Measurements from ENCODE around the gene ARPC5.
"Not testable (repeated sequence)": the region's sequence is repeated elsewhere in the genome, so short reads cannot be mapped to it uniquely, and the experiment has no call there.

Gene ARPC5

DNA sequence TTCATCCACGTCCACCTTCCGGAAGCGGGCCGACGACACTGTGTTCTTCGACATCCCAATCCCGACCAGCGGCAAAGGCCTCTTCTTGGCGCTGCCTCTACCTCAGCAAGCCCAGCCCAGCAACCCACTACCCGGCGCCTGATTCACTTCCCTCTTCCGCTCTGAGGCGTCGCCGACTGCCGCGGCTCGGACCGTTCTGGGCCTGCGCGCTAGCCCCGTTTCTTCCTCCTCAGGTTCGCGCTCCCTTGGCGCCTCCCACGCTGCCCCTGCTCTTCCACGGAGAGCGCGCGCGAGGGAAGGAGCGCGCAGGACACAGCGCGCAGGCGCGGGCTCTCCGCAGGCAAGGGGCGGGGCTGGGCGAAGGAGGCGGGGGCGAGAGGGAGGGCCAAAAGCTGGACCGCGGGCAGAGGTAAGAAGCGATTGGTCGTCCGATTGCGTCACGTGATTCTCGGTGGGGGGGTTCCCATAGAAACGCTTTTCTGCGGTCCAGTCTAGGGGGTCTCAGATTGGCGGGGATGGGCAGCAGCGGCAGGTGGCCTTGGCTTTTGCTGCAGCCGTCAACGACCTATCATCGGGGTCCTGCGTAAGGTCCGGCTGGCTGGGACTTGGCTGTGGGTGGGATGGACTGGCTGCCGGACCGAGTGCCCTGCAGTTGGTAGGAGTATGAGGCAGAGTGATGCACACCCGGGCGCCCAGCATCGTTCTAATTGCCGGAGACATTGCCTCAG is at the start of gene ARPC5:
Gene ARPC5, minus strand, starts transcription at position 178 of the 728 bp plus-strand sequence. Its CDS starts 124 bp downstream, at position 54.
- peak; percentile 95 to 96 (median 95) for DNase-seq (ENCODE audit: low read depth in 2 of 3, low spot score in 1 of 3)

- DNase-seq (ENCODE audit: low read depth in 2 of 3, low spot score in 1 of 3) = peak in 1 of 3 donors; percentile 38
These were observed 49.6 kb upstream of the ARPC5 start for GRCh38 chr1:183685112-183685713.

GRCh38 chr1:183679363-183679762 is 43.8 kb upstream of the ARPC5 start:
- not testable (repeated sequence) for DNase-seq (ENCODE audit: low read depth in 2 of 3, low spot score in 1 of 3)

GRCh38 chr1:183678819-183679218 is 43.2 kb upstream of the ARPC5 start:
- no peak for DNase-seq (ENCODE audit: low read depth in 2 of 3, low spot score in 1 of 3)

DNA sequence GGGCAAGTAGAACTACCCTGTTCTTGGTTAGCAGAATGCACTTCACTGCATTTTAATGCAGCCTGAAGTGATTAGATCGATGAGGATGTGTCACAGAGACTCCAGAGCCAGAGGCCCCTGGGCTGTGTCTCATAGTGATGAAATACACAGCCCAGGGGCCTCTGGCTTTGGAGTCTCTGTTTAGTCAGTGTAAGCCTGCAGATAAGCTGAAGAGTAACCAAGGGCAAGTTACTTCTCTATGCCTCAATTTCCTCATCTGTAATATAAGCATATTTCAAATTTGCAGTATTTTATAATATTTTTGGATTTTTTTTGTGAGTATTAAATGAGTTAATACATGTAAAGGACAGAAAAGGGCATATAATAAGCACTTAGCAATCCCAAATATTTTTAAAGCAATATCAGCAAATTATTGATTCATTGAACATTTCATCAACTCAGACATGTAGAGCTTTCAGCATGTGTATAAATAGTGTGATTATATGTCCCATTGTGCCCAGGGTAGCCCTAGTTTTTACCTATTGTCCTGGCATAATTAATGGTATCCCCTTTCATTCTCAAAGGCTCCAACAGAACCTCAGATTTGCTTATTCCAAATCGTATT is 41.1 kb upstream of the ARPC5 start:
- no peak for DNase-seq (ENCODE audit: low read depth in 2 of 3, low spot score in 1 of 3)

DNA sequence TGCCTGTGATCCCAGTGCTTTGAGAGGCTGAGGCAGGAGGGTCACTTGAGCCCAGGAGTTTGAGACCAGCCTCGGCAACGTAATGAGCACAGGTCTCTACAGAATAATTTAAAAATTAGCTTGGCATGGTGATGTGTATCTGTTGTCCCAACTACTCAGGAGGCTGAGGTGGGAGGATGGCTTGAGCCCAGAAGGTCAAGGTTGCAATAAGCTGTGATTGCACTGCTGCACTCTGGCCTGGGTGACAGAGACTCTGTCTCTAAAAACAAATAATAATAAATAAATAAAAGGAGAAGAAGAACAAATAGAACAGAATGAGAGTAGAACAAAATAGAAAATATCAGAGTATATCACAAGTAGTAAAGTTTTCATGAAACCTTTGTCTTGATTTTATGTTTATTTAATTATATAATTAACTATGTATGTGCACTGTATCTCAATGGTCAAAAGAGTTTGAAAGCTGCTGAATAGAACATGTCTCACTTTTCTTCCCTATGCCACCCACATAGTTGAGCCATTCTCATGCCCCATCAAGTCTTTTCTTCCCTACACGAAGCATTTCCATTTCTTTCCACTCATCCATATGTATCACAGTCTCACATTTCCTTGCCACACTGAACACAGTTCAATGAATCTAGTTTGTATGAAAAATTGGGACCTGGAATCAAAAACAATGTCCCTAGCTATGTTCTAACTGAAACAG is 40.5 kb upstream of the ARPC5 start:
- DNase-seq (ENCODE audit: low read depth in 2 of 3, low spot score in 1 of 3) = no peak

DNA sequence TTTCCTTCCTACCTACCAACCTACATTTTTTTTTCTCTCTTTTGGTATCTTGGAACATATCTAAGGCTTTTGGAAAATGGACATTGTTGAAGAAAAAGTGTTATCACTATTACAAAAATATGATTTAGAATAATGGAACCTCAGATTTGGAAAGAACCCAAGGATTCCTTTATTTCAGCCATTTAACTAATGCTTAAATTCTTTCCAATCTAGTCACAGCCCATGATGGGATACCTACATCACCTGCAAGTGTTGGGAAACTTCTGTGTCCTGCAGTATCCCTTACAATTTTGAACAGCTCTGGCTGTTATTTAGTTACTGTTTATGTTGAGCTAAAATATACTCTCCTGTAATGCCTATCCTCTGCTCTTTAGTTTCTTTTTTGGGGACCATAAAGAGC is 39.8 kb upstream of the ARPC5 start:
- no peak for DNase-seq (ENCODE audit: low read depth in 2 of 3, low spot score in 1 of 3)

GRCh38 chr1:183674886-183675285 is 39.3 kb upstream of the ARPC5 start:
- DNase-seq (ENCODE audit: low read depth in 2 of 3, low spot score in 1 of 3) = no peak

GRCh38 chr1:183674339-183674738 is 38.8 kb upstream of the ARPC5 start:
- no peak for DNase-seq (ENCODE audit: low read depth in 2 of 3, low spot score in 1 of 3)

- no peak for DNase-seq (ENCODE audit: low read depth in 2 of 3, low spot score in 1 of 3)
These were observed 38.2 kb upstream of the ARPC5 start for GRCh38 chr1:183673605-183674323.

- DNase-seq (ENCODE audit: low read depth in 2 of 3, low spot score in 1 of 3) = no peak
These were observed 34.6 kb upstream of the ARPC5 start for GRCh38 chr1:183670169-183670568.

GRCh38 chr1:183656355-183656754 is 20.8 kb upstream of the ARPC5 start:
- DNase-seq (ENCODE audit: low read depth in 2 of 3, low spot score in 1 of 3) = no peak

- DNase-seq (ENCODE audit: low read depth in 2 of 3, low spot score in 1 of 3) = peak; percentile 48 to 80 (median 70)
These were observed 20.0 kb upstream of the ARPC5 start for GRCh38 chr1:183655562-183656075.

DNA sequence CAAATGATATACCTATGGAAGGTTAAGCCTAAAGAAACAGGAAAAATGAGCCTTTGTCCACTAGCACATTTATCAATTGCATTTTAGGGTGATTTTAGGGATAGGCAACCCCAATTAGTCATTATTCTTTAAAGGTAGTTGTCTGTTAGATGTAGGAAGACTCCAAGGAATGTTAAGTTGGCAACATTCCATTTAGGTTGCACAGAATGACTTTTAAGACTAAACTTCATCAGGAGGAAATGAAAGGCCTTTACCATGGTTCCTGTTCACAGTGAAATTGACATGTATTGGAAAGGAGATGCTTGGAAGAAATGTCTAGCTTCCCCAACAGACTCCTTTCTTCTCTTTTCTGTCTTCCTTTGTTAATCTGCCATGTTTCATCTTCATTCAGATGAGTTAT is 19.1 kb upstream of the ARPC5 start:
- no peak for DNase-seq (ENCODE audit: low read depth in 2 of 3, low spot score in 1 of 3)

- no peak for DNase-seq (ENCODE audit: low read depth in 2 of 3, low spot score in 1 of 3)
These were observed 18.4 kb upstream of the ARPC5 start for GRCh38 chr1:183653876-183654451.

DNA sequence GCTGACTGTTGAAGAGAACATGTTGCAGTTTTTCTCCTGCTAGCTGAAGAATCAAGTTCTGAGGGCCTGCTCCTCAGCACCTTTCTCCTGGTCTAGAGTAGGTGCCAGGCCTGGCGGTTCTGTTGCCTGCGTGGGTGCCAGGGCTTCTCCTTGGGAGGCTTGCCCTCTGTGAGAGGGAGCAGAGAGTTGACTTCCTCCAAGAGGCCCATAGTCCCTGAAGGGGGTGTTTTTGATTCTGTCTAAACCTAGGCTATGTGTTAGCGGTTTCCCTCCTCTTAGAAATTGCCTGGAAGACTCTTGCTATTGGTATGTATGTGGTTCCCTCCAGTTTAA is 17.8 kb upstream of the ARPC5 start:
- DNase-seq (ENCODE audit: low read depth in 2 of 3, low spot score in 1 of 3) = no peak

DNA sequence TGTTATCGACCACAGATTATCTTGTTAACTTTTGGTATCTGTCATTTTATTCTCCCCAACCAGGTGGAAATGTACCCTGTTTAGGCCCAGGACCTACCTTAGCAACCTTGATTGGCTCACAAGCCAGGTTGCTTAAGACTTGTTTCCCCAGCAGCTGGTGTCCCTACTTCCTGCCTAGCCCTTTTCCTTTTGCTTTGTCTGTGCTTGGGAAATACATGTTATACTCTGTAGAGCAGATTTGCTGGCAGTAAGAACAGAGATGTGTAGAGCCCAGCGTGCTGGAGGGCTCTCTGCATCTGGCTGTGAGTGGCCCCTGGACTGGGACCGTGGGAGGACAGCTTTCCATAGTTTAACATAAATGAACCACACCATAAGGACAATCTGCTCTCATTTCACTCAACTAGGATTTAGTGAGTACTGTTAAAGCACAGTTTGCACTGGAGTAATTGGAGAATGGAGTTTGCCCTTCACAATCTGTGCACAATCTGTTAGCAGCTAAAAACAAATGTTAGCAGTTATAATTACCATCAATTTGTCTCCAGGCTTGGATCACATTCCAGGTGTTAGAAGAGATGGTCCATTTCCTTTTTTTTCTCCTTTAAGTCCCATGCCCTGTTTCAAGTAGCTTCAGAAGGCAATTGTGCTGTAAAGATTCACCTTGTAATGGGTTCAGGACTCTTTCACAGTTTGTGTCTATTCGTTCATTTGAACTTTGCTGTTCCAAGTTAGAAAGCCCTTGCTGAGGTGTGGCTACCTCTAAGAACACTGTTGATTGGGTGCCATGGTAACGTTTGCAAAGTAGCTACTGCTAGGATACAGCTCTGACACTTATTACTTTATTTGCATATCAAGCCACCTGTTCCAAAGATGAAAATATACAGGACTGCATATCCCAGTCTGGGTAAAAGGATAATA is 17.2 kb upstream of the ARPC5 start, which contains the start of gene APOBEC4:
Gene APOBEC4, minus strand, starts transcription at position 770 of the 915 bp plus-strand sequence. CDS start 4,535 bp downstream, outside the sequence.
- DNase-seq (ENCODE audit: low read depth in 2 of 3, low spot score in 1 of 3) = no peak

- DNase-seq (ENCODE audit: low read depth in 2 of 3, low spot score in 1 of 3) = peak in 1 of 3 donors; percentile 13
These were observed 16.5 kb upstream of the ARPC5 start for GRCh38 chr1:183652107-183652506.

DNA sequence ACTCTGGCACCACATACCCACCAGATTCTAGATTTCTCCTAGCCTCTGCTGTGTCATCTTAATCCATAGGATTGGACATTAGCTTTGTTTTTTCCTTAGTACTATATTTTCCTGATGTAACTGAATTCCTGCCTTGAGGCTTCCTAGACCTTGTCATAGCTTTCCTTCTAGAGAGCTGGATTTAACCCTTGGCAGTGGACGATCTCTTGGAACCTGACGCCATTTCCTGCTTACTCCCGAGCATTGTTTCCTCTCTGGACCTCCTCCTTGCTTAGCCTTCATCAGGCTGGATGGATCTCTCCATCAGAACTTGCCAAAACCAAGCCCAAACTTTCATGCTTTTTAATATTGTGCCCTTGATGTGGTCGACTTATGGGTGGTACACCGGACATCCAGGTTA is 16.0 kb upstream of the ARPC5 start:
- DNase-seq (ENCODE audit: low read depth in 2 of 3, low spot score in 1 of 3) = no peak
